HepG2 (cell line): ENCODE data around the gene TTN. TPM values are rescaled to one million over a fixed set of nuclear protein-coding genes. Genes with fewer than 3 reads are reported as not detected.

Experiments used
- ARID2 ChIP-seq: sonication (generic); formaldehyde crosslinking; IDR thresholded peaks from 2 replicates; pipeline ENCODE4 v1.8.1; 2022; ENCODE audit warnings: mild to moderate bottlenecking, missing genetic modification reagents, borderline replicate concordance
- CCDC6 ChIP-seq: sonication (generic); formaldehyde crosslinking; IDR thresholded peaks from 2 replicates; pipeline ENCODE4 v1.8.1; 2022; ENCODE audit warnings: mild to moderate bottlenecking, missing genetic modification reagents, moderate library complexity
- EHMT2 ChIP-seq: fragments of 200-600 bp; sonication (generic); IDR thresholded peaks from 2 replicates; pipeline ENCODE4 v1.7.0; 2017; ENCODE audit warnings: antibody characterized with exemption, low read depth, low read length, borderline replicate concordance
- ERF ChIP-seq: IDR thresholded peaks from 2 replicates; pipeline ENCODE4 v1.6.1; 2018; ENCODE audit warnings: missing biosample characterization, missing genetic modification reagents
- ETV5 ChIP-seq: IDR thresholded peaks from 2 replicates; pipeline ENCODE4 v1.6.1; 2018; ENCODE audit warnings: missing biosample characterization, missing genetic modification reagents, inconsistent platforms, borderline replicate concordance
- HDAC6 ChIP-seq: fragments of 200-600 bp; sonication (generic); IDR thresholded peaks from 2 replicates; pipeline ENCODE4 v1.7.0; 2017; ENCODE audit warnings: mild to moderate bottlenecking, antibody characterized with exemption, low read length, low read depth
- RFXANK ChIP-seq: IDR thresholded peaks from 2 replicates; pipeline ENCODE4 v1.6.1; 2016
- RNF2 ChIP-seq: fragments of 450-650 bp; conservative IDR thresholded peaks from 2 replicates; pipeline ENCODE4 v1.6.1; 2016; ENCODE audit warnings: low read depth
- SIN3B ChIP-seq: fragments of 150-350 bp; IDR thresholded peaks from 2 replicates; pipeline ENCODE4 v1.6.1; 2014; ENCODE audit warnings: low read length
- SP5 ChIP-seq: IDR thresholded peaks from 2 replicates; pipeline ENCODE4 v1.6.1; 2016; ENCODE audit warnings: low read depth, borderline replicate concordance
- SRSF9 ChIP-seq: fragments of 200-400 bp; formaldehyde crosslinking; IDR thresholded peaks from 2 replicates; pipeline ENCODE4 v1.6.1; 2018; ENCODE audit warnings: borderline replicate concordance, mild to moderate bottlenecking, low read depth, low read length; ENCODE audit not compliant: insufficient read depth, poor library complexity, severe bottlenecking
- TCF12 ChIP-seq, 2 experiments: fragments of 450-650 bp in 1 of 2; sonication (generic) in 1 of 2; formaldehyde crosslinking in 1 of 2; IDR thresholded peaks; 2 replicates each; pipeline versions ENCODE4 v1.6.1 to v1.8.0; 2017 to 2022; ENCODE audit warnings: antibody characterized with exemption in 1 of 2, mild to moderate bottlenecking in 1 of 2, missing genetic modification reagents in 1 of 2, moderate library complexity in 1 of 2
- ZKSCAN8 ChIP-seq: IDR thresholded peaks from 2 replicates; pipeline ENCODE4 v1.6.1; 2016; ENCODE audit warnings: borderline replicate concordance, missing genetic modification reagents, missing compliant biosample characterization
- ZNF44 ChIP-seq: sonication (generic); formaldehyde crosslinking; IDR thresholded peaks from 2 replicates; pipeline ENCODE4 v1.5.1; 2020; ENCODE audit warnings: mild to moderate bottlenecking, missing genetic modification reagents
- ZSCAN31 ChIP-seq: sonication (generic); formaldehyde crosslinking; IDR thresholded peaks from 2 replicates; pipeline ENCODE4 v1.5.0; 2020; ENCODE audit warnings: low read depth, mild to moderate bottlenecking, missing genetic modification reagents
- polyA plus RNA-seq, 8 experiments: library from polyadenylated mRNA; depleted of rRNA in 3 of 8; stranded (reverse) in 7 of 8; unstranded in 1 of 8; fragments of >200 nt; fragmentation: Illumina TruSeq in 4 of 8; extraction: Trizol in 4 of 8; gene quantifications; 2 replicates each; pipeline versions ENCODE4 v1.2.1 to v1.2.3, GENCODE V29; 2011 to 2016; ENCODE audit warnings: low read depth in 4 of 8, missing spikeins in 1 of 8, mixed read lengths in 1 of 8; ENCODE audit not compliant: insufficient read depth in 1 of 8
- total RNA-seq, 5 experiments: library from RNA; depleted of rRNA; stranded (reverse); fragments of >200 nt; fragmentation: Illumina TruSeq; extraction: Trizol; gene quantifications; 2 replicates each; pipeline ENCODE4 v1.2.3, GENCODE V29; 2016; ENCODE audit warnings: low read depth in 1 of 5
- TF ChIP-seq, protein P1 (sequence below): sonication (generic); formaldehyde crosslinking; IDR thresholded peaks from 2 replicates; pipeline ENCODE4 v1.4.0; 2020; ENCODE audit warnings: missing genetic modification reagents
- TF ChIP-seq, protein P2 (sequence below): sonication (generic); formaldehyde crosslinking; IDR thresholded peaks from 2 replicates; pipeline ENCODE4 v1.8.1; 2023; ENCODE audit warnings: mild to moderate bottlenecking, missing genetic modification reagents
- TF ChIP-seq, protein P3 (sequence below): sonication (generic); formaldehyde crosslinking; IDR thresholded peaks from 2 replicates; pipeline ENCODE4 v1.5.0; 2020; ENCODE audit warnings: mild to moderate bottlenecking, missing genetic modification reagents
- TF ChIP-seq, protein P4 (sequence below): IDR thresholded peaks from 2 replicates; pipeline ENCODE4 v1.6.1; 2016; ENCODE audit warnings: missing genetic modification reagents, missing compliant biosample characterization
- TF ChIP-seq, protein P5 (sequence below): IDR thresholded peaks from 2 replicates; pipeline ENCODE4 v1.6.1; 2012; ENCODE audit warnings: low read length, improper control_type of control experiment

Gene TTN
- total and polyA plus RNA-seq, 2 of the 13 experiments (the other 11 are each of a cell fraction or from before 2014, with no cell fraction given), result under 0.01 TPM

DNA sequence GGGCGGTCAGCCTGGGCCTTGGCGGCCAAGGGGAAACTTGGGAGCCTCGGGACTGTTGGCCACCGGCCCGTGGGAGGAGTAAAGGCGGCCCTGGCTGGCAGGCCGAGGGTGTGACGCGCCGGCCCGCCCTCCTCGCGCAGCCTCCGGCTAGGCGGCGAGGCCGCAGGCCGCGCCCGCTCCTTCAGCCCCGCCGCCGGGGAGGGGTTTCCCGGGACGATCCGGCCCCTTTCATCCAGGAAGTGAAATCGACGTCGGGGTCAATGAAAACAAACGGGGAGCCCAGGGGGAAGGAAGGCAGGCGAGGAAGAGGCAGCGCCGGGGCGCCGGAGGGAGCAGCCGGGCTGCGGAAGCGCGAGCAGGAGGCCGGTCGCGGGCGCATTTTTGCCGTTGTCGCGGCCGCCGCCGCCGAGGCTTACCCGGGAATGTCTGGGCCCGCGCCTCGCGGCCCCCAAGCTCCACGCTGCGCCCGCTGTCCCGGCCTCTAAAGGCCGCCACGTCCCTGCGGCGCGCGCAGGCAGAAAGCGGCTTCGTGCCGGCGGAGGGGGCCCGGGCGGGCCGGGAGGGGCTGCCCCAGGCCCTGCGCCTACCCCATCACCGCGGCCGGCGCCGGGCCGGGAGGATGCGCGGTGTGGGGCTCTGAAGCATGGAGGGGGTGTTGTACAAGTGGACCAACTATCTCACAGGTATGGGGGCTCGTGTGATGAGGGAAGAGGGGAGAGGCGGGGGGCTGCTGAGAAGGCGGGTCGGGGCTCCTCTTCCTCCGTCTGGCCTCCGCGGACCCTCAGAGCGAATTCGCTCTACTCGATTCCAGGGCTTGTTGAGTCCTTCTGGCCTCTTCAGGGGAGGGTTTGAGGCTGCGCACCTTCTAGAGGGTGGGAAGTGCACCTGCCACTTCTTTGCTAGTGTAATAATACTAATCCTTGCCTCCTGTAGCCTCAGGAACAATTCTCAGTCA, 326.7 kb downstream of the TTN start, which contains the start of gene PLEKHA3 (continued):
- no peak for TF ChIP-seq EHMT2
- TF ChIP-seq SRSF9, result no peak
- TF ChIP-seq, protein P1, sequence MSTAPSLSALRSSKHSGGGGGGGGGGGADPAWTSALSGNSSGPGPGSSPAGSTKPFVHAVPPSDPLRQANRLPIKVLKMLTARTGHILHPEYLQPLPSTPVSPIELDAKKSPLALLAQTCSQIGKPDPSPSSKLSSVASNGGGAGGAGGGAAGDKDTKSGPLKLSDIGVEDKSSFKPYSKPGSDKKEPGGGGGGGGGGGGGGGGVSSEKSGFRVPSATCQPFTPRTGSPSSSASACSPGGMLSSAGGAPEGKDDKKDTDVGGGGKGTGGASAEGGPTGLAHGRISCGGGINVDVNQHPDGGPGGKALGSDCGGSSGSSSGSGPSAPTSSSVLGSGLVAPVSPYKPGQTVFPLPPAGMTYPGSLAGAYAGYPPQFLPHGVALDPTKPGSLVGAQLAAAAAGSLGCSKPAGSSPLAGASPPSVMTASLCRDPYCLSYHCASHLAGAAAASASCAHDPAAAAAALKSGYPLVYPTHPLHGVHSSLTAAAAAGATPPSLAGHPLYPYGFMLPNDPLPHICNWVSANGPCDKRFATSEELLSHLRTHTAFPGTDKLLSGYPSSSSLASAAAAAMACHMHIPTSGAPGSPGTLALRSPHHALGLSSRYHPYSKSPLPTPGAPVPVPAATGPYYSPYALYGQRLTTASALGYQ (CRISPR knock-in tag), result peak; percentile 62; the same call in 1 of the 2 replicates
- TF ChIP-seq ZNF44 (CRISPR knock-in tag), result no peak
- TF ChIP-seq, protein P2, sequence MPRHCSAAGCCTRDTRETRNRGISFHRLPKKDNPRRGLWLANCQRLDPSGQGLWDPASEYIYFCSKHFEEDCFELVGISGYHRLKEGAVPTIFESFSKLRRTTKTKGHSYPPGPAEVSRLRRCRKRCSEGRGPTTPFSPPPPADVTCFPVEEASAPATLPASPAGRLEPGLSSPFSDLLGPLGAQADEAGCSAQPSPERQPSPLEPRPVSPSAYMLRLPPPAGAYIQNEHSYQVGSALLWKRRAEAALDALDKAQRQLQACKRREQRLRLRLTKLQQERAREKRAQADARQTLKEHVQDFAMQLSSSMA, result peak; percentile 53; the same call in 1 of the 2 replicates
- TF ChIP-seq, protein P3, sequence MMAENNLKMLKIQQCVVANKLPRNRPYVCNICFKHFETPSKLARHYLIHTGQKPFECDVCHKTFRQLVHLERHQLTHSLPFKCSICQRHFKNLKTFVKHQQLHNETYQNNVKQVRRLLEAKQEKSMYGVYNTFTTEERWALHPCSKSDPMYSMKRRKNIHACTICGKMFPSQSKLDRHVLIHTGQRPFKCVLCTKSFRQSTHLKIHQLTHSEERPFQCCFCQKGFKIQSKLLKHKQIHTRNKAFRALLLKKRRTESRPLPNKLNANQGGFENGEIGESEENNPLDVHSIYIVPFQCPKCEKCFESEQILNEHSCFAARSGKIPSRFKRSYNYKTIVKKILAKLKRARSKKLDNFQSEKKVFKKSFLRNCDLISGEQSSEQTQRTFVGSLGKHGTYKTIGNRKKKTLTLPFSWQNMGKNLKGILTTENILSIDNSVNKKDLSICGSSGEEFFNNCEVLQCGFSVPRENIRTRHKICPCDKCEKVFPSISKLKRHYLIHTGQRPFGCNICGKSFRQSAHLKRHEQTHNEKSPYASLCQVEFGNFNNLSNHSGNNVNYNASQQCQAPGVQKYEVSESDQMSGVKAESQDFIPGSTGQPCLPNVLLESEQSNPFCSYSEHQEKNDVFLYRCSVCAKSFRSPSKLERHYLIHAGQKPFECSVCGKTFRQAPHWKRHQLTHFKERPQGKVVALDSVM (CRISPR knock-in tag), result peak; percentile 94
- TF ChIP-seq ETV5 (CRISPR knock-in tag), result peak; percentile 67
- TF ChIP-seq HDAC6, result no peak
- peak; percentile 58; the same call in 1 of the 2 replicates for TF ChIP-seq ERF (CRISPR knock-in tag)
- no peak; the same call in 1 of the 2 replicates for TF ChIP-seq ARID2 (CRISPR knock-in tag)
- peak; percentile 67 for TF ChIP-seq RNF2
- TF ChIP-seq CCDC6 (CRISPR knock-in tag), result peak; percentile 88
- no peak for TF ChIP-seq RFXANK (CRISPR knock-in tag)
- TF ChIP-seq ZKSCAN8 (CRISPR knock-in tag), result no peak
- TF ChIP-seq SP5 (CRISPR knock-in tag), result peak; percentile 78
- TF ChIP-seq, protein P4, sequence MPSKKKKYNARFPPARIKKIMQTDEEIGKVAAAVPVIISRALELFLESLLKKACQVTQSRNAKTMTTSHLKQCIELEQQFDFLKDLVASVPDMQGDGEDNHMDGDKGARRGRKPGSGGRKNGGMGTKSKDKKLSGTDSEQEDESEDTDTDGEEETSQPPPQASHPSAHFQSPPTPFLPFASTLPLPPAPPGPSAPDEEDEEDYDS, result peak; percentile 67; the same call in 1 of the 2 replicates
- TF ChIP-seq, protein P5, sequence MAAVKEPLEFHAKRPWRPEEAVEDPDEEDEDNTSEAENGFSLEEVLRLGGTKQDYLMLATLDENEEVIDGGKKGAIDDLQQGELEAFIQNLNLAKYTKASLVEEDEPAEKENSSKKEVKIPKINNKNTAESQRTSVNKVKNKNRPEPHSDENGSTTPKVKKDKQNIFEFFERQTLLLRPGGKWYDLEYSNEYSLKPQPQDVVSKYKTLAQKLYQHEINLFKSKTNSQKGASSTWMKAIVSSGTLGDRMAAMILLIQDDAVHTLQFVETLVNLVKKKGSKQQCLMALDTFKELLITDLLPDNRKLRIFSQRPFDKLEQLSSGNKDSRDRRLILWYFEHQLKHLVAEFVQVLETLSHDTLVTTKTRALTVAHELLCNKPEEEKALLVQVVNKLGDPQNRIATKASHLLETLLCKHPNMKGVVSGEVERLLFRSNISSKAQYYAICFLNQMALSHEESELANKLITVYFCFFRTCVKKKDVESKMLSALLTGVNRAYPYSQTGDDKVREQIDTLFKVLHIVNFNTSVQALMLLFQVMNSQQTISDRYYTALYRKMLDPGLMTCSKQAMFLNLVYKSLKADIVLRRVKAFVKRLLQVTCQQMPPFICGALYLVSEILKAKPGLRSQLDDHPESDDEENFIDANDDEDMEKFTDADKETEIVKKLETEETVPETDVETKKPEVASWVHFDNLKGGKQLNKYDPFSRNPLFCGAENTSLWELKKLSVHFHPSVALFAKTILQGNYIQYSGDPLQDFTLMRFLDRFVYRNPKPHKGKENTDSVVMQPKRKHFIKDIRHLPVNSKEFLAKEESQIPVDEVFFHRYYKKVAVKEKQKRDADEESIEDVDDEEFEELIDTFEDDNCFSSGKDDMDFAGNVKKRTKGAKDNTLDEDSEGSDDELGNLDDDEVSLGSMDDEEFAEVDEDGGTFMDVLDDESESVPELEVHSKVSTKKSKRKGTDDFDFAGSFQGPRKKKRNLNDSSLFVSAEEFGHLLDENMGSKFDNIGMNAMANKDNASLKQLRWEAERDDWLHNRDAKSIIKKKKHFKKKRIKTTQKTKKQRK, result no peak
- peak; percentile 71 for TF ChIP-seq ZSCAN31 (CRISPR knock-in tag)
- TF ChIP-seq SIN3B, result no peak
- no peak for TF ChIP-seq TCF12 (IDR thresholded peaks at IDR 0.05)
- TF ChIP-seq TCF12 (CRISPR knock-in tag; IDR thresholded peaks at IDR 0.05), result peak; percentile 91
